Daoy (cell line): ENCODE data around the gene FSTL5. TPM values are rescaled to one million over a fixed set of nuclear protein-coding genes. Genes with fewer than 3 reads are reported as not detected.

Experiments used
- DNase-seq: peaks from one replicate; pipeline ENCODE4 v3.0.0-alpha.2; 2015; ENCODE audit warnings: low read depth
- total RNA-seq: library from RNA; depleted of rRNA; stranded (reverse); fragments of >200 nt; shearing (Covaris generic); gene quantifications from 2 replicates; pipeline ENCODE4 v1.2.3, GENCODE V29; 2014

FSTL5 gene
- total RNA-seq, 1 experiment from 2014 or later = 0.06 TPM

GRCh38 chr4:161937596-161937995 lies 226.2 kb downstream of the FSTL5 start:
- peak; percentile 0 for DNase-seq

- DNase-seq = peak; percentile 64
These were observed 226.9 kb downstream of the FSTL5 start for GRCh38 chr4:161936625-161937550.

- no peak for DNase-seq
These were observed 232.7 kb downstream of the FSTL5 start for GRCh38 chr4:161931089-161931488.

GRCh38 chr4:161929956-161930355 lies 233.8 kb downstream of the FSTL5 start:
- DNase-seq = no peak

GRCh38 chr4:161926033-161926828 lies 237.6 kb downstream of the FSTL5 start:
- no peak for DNase-seq

GRCh38 chr4:161920304-161921052 lies 243.3 kb downstream of the FSTL5 start:
- no peak for DNase-seq

GRCh38 chr4:161919442-161920220 lies 244.2 kb downstream of the FSTL5 start:
- DNase-seq = no peak

GRCh38 chr4:161916035-161916434 lies 247.8 kb downstream of the FSTL5 start:
- no peak for DNase-seq

GRCh38 chr4:161907590-161907955 lies 256.2 kb downstream of the FSTL5 start:
- no peak for DNase-seq

- DNase-seq = no peak
These were observed 256.8 kb downstream of the FSTL5 start for GRCh38 chr4:161906836-161907589.

GRCh38 chr4:161900110-161900509 lies 263.7 kb downstream of the FSTL5 start:
- DNase-seq = no peak

- DNase-seq = no peak
These were observed 269.2 kb downstream of the FSTL5 start for GRCh38 chr4:161894493-161895167.

GRCh38 chr4:161894014-161894413 lies 269.8 kb downstream of the FSTL5 start:
- DNase-seq = no peak

GRCh38 chr4:161893566-161893965 lies 270.2 kb downstream of the FSTL5 start:
- DNase-seq = no peak

- DNase-seq = no peak
These were observed 270.8 kb downstream of the FSTL5 start for GRCh38 chr4:161892951-161893350.

GRCh38 chr4:161883157-161883556 lies 280.6 kb downstream of the FSTL5 start:
- DNase-seq = no peak

GRCh38 chr4:161881370-161881769 lies 282.4 kb downstream of the FSTL5 start:
- DNase-seq = no peak

GRCh38 chr4:161869511-161869910 lies 294.3 kb downstream of the FSTL5 start:
- no peak for DNase-seq

GRCh38 chr4:161856711-161857326 lies 307.0 kb downstream of the FSTL5 start:
- DNase-seq = no peak
